GM19351 (cell line): ENCODE measurements around the gene DPP6.
A peak's percentile ranks its signal among the peaks of the same experiment; 100 is the strongest.
"Not testable (repeated sequence)": the region's sequence is repeated elsewhere in the genome, so short reads cannot be mapped to it uniquely, and the experiment has no call there.

ENCODE experiments used
- ATAC-seq: cut with Tn5 transposase; IDR thresholded peaks from one replicate; pipeline ENCODE4 v1.9.1; 2021; ENCODE audit warnings: mild to moderate bottlenecking, moderate library complexity; ENCODE audit not compliant: unreplicated experiment

DPP6 gene

DNA sequence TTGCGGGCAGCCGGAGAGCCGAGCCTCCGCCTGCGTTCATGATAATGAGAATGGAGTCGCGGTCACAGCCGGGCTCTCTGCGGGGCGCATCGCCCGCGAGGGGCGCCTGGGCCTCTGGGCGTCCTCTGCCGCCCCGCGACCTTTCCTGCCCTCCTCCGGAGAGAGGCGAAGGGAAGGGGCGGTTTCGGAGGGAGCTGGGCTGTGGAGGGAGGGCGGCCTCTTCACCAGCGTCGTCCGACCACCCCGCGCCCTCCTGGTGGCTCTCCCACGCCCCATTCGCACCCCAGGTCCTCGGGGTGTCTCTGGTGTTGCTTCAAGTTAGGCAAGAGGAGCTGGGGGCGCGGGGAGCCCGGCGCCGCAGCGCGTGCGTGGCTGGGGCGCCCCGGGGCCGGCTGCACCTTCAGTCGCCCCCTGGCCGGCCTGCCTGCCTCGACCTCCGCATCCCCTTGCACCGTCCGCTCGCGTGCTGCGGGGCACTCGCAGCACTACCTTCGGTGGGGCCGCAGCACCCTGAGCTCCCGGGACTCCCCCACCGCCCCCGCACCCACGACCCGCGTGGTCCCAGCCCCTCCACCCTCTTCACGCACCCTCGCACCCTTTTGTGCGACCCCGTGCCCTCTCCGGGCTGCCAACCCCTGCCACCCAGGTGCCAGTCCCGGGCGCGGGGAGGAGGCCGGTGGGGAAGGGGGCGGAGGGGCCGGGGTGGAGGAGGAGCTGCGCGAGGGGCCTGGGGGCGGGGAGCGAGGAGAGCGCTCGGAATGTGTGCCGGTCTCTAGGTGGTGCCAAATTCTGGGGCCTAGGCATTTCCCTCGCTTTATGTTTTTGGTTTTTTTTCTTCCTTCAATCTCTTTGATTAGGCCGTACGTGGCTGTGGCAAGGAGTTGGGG is at the start of gene DPP6:
DPP6 (plus strand) TSS at position 756 of the 887 bp plus-strand sequence.
- not testable (repeated sequence) for ATAC-seq

DNA sequence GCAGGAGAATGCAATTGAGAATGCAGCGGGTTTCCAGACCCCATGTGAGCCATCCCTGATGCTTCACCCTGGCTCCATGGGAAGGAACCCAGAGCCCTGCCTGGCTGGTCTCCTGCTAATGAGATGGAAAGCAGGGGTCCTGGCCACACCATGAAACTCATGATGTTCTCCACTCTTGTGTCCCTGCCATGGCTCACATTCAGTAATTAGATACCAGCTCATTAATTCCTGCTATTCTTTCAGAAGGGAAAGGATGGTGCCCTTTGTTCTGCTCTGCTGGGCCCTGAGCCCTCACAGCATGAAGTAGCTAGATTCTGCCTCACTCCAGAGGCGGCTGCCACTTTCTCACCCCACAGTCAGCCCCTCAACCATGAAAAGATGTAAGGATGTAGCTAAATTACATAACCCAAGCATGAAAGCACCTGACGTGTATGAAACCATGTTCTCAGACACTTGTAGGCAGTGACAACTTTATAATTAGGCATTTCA is 42.7 kb upstream of the DPP6 start:
- ATAC-seq: not testable (repeated sequence)

DNA sequence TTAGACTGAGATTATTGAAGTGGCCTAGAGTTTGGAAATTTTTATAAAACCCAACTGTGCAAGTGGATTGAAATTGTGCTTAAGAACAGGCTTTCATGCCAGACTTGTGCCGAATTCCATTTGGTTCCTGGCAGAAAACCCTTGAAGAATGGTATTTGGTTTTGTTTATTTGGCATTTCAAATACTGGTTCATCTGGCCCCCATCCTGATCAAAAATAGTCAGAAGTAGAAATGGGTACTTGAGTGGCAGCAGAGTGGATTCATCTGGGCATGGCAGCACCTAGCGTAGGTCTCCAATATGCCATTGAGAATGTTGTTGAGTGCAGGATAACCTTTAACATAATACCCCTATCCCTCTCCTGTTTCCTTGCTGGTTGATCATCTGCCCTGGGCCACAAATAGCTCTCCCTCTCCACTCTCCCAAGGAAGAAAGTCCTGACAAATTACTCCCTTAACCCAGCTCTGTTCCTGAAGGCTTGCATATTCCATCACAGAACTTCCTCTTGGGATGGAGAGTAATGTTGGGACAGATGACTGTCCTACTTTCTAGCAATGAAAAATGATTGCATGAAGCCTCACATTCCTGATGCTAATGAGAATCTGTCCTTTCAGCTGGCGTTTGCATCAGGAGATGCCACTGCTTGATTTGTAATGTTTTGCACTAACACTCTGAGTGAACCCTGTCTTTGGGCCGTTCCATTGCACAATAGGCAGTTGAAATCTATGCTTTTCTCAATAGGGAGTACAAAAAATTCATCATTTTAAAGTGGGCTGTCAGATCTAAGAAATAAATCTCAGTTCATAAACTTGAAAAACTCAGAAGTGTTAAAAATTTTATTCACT is 41.3 kb upstream of the DPP6 start:
- ATAC-seq: not testable (repeated sequence)

DNA sequence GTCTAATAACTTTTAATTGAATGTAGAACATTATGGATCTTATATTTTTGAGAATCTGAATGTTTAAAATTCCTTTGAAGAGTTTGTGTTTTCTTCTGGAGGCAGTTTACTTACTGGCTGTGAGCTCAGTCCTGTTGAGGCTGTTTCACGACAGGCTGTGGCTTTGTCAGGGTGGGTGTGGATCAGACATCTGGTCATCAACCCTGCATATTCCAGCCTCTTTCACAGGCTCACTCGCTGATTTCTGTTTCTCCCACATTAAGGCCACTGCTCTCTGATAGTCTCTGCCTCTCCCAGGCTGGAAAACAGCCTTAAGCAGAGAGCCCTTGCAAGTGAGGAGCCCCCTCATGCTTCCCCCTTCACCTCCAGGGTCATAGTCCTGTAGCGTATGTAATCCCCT is 39.4 kb upstream of the DPP6 start:
- ATAC-seq: not testable (repeated sequence)

DNA sequence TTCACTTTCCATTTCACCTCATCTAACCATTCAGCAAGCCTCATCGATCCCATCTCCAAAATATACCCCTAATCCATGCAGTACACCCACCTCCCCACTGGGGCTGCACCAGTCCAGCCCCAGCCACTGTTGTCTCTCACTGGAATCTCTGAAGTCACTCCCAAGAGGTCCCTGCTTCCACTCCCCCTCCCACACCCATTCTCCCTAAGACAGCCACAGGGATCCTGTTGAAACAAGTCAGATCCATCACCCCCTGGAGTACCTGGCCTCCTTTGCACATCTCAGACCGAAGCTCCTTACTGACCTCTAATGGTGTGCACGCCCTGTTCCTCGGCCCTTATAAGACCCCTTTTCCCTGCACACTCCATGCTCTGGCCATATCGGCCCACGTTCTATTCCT is 36.6 kb upstream of the DPP6 start:
- ATAC-seq: not testable (repeated sequence)

DNA sequence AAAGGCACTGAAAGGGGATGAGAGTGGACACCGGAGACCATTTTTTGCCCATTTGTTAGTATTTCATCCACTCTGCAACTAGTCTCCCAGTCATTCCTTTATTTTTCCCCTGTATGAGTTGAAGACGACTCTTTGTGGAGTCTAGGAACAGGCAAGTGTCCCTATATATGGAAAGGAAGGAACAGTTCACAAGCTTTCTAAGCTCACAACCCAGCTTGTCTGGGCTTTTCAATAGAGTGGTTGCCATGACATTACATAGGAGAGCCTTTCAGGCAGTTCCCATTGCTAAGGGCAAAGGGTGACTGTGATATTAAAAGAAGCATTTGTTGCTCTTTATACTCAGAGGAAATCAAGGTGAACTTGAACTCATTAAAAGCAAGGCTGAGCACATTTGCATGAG is 33.8 kb upstream of the DPP6 start:
- ATAC-seq: not testable (repeated sequence)

DNA sequence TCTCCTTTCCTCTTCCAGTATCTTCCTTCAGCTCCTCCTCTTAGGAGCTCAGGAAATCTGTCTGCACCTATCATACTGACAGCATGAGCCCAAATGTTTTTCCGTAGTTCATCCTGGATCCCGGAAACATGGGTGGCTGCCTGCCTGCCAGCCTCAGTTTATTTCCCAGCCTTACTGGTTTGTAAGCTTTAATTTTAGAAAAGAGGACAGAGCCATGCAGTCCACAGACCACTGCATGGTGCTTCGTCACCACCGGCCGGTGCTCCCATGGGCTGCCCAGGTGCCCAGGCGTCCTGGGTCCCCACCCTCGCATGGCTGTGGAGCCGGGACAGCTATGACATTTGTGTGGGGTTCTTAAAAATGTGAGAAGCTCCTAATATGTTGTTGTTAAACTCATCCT is 24.4 kb upstream of the DPP6 start:
- ATAC-seq: not testable (repeated sequence)

DNA sequence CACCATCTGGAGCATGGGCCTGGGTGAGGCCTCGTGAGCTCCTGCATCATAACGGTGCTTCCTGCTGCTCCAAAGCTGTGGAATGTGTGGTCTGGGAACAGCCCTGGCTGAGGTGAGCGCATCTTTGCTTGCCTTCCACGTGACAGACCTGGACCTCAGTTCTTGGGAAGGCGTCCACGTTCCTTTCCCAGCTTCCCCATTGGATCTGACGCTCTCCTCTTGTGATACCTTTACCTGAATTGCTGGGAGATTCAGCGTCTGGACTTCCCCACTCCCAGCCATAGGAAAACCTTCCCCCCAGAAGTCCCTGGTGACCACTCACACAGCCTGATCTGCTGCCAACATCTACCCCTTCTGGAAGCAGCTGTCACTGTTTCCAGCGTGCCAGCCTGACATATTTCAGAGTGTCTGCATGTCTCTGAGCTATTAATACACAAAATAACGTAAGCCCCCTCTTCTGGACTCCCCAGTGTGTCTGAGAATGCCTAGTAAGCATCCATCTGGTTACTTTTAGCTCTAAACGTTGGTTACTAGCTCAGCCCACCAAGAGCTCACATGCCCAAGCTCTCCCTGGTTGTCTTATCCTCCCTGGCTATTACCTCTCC is 21.6 kb upstream of the DPP6 start:
- not testable (repeated sequence) for ATAC-seq

DNA sequence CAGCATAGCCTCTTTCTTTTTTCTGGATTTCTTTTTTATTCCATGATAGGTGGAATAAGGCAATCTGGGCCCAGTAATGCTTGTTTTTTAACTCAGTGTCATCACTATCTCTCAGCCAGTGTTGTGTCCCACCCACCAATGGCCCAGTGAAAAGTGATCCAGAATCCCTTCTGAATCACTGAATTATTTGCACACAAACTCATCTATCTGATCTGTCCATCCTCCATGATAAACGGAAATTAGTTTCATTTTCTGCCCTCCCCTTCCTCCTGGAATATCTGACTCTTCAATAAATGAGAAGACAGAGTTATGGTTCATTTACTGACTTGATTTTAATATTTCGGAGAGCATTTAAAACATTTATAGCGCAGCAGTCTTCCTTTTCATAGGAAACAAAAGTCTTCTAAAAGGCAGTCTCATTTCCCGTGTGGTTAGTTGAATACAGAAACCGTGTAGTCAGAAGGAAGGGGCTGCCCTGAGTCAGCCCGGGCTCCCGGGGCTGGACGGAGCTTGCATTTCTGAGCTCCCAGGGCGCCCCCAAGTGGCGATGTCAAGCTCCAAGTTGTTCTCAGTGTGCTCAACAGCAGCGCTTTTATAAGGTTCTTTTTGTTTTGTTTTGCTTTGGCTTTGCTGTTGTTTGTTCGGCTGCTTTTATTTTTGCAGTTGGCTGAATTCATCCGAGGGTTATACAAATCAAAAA is 12.6 kb upstream of the DPP6 start:
- ATAC-seq: peak; percentile 84

DNA sequence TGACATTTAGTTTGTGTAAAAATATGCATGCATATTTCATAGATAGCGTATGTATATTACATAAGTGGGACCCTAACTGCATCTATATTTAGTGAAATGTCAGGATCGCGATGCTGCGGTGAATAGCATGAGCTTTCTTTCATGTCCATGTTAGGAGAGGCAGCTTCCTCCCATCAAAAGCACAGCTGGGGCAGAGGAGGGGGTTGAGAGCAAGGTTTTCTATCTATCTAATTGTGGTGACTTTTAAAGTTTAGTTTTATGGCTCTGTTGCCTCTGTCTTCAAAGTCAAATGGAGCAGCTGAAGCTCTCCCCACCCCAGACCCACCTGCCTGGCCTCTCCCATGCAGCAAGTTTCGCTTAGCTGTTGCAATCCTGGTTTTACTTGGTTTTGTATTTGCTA is 1.8 kb upstream of the DPP6 start:
- ATAC-seq: not testable (repeated sequence)

DNA sequence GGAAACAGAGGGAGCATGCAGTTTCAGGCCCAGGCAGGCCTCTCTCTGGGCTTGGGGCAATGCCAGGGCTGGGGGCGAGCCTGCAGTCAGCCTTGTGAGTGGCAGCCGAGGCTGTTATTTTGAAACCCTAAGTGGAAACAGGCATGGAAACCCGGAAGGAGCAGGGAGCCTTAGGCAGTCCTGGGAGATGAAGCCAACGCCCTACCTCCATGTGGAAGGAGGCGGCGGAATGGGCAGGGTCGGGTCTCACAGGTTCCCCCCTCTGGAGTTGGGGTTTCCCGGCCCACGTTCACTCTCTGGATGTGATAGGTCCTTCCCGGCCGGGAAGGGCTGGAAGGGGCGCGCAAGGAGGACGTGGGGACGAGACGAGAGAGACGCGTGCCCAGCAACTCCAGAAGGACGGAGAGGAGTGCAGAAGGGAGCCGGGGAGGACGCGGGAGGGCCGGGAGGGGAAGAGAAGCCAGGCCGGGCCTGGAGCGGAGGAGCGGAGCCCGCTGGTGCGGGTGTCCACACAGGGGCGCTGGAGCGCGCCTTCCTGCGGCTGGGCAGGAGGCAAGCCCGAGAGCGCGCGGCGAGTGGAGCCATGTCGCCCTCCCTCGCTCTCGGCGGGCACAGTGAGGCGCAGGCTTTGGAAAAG is 1.1 kb upstream of the DPP6 start:
- ATAC-seq: not testable (repeated sequence)

DNA sequence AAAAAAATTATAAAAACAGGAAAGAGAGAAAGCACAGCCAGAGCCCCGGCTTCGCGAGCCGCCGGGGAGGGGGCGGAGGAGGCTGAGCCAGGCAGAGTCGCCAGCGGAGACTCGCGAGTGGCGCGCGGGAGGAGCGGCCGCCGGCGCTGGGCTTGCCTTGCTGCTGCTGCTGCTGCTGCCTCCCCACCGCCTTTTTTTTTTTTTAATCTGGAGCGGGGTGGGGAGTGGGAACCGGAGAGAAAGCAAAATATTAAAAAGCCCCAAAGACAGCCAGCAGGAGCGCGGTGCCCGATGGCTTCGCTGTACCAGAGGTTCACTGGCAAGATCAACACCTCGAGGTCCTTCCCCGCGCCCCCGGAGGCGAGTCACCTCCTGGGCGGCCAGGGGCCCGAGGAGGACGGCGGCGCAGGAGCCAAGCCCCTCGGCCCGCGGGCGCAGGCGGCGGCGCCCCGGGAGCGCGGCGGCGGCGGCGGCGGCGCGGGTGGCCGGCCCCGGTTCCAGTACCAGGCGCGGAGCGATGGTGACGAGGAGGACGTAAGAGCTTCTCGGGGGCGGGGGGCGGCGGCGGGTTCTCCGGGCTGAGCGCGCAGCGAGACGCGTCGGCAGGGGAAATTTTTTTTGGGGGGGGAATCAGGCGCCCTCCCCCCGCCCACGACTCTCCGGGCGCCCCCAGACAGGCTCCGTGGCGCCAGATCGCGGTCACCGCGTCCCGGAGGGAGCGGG is 493 bp downstream of the DPP6 start:
- ATAC-seq: not testable (repeated sequence)

DNA sequence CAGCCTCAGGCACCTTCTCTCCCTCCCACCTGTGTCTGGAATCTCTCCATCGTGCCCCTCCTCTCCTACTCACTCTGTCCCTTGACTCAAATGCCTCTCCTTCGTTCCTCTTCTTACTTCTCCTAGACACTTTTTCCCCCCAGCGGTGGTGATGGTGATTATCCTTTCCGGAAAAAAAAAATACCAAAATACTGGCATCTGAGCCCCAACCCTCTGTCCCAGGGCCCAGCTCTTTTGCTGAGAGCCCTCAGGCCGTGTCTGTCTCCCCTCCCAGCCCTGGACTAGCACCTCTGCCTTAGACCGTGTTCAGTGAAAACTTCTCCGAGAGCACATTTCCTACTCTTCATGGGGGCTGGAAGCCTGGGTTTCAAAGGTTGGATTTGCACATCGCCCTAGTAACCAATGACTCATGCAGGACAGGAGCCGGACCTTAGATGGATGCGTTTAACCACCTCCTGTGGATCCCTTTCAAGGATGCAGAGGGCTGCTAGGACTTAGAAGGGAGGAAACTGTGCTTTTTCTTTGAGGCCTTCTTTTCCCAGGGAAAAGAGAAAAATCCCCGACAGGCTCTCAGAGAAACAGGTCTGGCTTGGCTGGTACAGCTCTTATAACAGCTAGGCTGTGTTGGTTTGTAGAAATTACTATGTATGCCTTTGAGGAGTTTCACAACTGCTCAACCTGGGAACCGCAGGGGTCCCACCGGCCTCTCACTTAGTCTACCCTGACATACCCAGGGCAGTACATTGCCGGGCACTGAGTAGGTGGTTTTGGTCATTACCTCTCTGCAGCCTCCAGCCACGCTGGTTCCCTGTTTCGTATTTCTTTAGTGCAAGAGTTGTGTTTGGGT is 1.5 kb downstream of the DPP6 start:
- not testable (repeated sequence) for ATAC-seq

DNA sequence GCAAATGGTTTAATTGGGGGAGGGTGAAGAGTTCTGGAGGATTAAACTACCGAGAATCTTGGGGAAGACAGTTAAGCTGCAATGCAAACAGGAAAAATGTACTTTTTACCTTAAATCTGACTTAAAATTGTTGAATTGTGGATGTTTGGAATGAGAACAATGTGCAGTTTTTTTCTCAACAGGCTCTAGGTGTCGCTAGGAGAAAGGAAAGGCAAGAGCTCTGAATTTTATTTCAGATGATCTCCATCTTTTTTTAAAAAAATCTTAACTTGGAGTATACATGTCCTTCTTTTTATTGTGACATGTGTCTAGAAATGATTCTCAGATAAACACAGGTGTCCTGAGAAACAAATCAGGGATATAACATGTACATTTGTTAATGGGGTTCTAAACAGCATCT is 2.5 kb downstream of the DPP6 start:
- ATAC-seq: not testable (repeated sequence)

DNA sequence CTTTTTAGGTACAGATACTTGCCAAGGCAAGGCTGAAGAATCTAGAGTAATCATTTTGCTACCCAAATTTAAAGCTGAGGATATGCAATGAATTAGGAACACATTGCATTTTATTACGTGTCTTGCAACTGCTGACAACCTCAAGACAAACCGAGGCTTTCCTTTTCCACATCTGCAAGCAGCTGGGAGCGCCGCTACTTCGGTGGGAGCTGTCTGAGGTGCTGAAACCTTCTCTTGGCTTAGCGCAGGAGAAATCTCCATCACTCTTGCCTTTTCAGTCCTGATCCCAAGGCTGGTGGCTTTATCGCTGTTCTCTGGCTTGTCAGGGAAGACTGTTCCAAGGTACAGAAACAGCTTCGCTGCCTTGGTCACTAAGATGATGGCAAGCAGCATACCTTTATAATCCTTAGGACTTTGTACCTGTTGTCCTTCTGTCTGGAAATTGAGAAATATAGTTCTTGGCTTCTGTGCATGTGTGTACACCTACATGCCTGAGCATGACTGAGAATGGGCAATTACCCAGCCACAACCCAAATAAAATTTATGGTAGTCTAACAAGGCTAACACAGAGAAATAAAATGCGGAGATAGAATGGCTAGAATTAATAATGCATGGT is 3.4 kb downstream of the DPP6 start:
- ATAC-seq: not testable (repeated sequence)

DNA sequence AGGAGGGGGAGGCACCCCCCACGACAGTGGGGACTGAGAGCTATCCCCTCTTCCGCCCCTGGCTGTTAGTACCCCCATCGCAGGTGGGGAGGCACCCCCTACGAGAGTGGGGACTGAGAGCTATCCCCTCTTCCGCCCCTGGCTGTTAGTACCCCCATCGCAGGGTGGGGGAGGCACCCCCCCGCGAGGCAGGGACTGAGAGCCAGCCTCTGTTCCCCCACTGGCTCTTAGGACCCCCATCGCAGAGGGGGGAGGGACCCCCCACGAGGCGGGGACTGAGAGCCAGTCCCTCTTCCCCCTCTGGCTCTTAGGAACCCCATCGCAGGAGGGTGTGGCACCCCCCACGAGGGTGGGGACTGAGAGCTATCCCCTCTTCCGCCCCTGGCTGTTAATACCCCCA is 6.6 kb downstream of the DPP6 start:
- not testable (repeated sequence) for ATAC-seq

DNA sequence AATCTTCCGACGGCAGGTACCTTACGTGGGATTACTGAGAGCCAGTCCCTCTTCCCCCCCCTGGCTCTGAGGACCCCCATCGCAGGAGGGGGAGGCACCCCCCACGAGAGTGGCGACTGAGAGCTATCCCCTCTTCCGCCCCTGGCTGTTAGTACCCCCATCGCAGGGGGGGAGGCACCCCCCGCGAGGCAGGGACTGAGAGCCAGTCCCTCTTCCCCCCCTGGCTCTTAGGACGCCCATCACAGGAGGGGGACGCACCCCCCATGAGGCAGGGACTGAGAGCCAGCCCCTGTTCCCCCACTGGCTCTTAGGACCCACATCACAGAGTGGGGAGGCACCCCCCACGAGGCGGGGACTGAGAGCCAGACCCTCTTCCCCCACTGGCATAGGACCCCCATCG is 8.4 kb downstream of the DPP6 start:
- not testable (repeated sequence) for ATAC-seq

DNA sequence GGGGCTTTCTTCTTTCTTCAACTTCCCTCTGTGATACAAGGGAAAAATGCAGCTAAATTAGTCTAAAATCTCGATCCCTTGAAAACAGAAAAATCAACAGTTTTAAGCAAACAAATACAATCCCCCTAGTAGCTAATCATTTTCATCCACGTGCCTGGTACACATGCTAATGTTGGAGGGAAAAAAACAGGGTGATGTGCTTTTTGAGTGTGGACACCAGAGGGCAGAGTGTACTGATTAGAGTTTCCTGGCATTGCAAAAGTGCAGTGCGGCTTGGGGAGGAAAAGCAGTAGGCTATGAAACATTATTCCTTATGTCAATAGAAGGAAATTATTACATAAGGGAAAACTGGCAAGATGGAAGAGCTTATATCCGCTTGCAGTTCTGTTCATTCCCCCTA is 19.6 kb downstream of the DPP6 start:
- ATAC-seq: not testable (repeated sequence)
